Measurements from ENCODE around the gene PAGE4.

PAGE4 gene

DNA sequence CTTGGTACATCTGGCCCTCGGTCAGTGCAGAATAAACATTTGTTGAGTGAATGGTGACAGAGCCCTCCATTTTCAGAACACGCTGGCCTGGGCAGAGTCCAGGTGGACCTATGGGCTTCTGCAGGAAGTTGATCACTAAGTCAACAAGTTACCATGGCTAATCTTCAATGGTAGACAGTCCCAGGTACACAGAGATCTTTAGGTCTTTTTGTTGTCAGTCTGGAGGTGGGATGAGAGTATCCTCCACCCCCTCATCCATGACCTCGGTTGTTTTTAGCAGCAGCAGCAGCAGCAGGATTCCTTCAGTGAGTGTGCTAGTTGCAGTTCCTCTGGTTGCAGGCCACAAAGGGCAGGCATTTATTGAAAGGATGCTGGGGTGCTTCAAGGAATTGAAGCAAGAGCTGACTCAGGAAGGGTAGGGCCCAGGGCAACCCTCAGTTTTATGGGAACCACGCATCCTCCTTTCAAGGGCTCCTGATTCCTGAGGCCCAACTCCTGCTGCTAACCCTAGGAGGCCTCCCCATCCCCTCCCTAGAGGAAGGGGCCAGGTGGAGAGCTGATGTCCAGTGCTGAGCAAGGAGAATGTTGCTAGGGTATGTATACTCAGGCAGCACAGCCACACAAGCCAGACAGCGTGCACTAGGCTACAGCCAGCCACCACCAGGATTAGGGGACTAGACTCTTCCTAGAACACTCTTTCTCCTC is 48.4 kb downstream of the PAGE4 start:
- no peak for DNase-seq

DNA sequence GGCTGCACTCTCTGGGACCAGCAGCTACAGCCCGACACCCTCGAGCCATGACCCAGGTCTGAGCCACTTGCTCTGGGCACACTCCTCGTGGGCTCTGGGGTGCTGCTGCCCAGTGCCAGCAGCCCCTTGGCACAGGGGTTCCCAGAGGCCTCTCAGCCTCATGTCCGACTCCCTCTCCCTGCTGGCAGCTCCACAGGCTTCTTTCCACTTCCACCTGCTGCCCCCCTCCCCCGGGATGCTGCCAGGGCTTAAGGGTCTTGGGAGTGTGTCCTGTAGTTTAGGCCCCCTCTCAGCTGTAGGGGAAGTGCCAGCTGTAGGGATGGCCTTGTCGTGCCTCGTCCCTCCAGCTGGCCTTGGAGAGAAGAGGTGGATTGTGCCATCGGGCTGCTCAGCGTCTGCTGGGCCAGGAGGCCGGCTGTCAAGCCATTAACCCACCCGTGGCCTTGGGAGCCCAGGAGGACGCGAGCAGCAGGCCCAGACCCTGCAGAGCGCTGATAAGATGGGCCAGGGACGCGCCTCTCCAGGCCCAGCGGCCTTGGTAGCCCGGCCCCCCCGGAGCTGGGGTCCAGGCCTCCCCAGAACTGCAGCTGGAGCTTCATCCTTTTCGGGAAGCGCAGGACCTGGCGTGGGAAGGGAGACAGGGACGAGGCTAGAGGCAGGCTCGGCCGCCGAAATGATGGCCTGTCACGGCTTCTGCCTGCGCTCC is 49.2 kb downstream of the PAGE4 start:
- DNase-seq, result no peak

DNA sequence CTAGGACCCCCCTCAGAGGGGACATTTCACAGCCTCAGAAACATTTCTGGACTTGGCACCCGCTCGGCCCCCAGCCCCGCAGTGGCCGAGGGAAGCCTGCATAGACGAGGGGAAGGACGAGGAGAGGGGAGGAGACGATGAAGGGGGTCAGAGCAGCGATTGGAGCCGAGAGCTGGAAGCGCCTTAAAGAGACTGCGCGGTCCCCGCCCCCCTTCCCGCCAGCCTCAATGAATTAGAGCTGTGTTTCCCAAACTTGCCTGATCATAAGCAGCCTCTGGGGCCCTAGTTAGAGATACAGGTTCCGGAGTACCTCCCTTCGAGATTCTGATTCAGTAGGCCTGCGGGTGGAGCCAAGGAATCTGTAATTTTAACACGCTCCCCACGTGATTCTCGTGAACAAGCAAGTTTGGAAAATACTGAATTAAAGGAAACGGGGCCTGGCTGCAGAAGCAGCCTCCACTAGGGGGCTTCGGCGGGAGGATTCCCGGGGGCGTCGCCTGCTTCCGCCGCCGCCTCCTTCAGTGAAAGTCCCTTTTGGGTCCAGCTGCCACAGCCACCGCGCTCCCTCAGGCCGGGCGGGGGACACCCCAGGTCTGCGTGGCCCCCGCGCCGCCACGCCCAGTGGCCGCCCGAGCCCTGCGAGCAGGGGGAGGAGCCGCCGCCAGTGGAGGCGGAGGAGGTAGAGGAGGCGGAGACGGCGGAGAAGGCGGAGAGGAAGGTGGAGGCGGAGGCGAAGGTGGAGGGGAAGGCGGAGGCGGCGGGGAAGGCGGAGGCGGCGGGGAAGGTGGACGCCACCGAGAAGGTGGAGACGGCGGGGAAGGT is 49.9 kb downstream of the PAGE4 start, which contains the start of gene USP27X:
Gene USP27X (plus strand): TSS at position 651 of the 822 bp plus-strand sequence. CDS start 824 bp downstream, outside the sequence.
- DNase-seq, result peak; percentile 91

DNA sequence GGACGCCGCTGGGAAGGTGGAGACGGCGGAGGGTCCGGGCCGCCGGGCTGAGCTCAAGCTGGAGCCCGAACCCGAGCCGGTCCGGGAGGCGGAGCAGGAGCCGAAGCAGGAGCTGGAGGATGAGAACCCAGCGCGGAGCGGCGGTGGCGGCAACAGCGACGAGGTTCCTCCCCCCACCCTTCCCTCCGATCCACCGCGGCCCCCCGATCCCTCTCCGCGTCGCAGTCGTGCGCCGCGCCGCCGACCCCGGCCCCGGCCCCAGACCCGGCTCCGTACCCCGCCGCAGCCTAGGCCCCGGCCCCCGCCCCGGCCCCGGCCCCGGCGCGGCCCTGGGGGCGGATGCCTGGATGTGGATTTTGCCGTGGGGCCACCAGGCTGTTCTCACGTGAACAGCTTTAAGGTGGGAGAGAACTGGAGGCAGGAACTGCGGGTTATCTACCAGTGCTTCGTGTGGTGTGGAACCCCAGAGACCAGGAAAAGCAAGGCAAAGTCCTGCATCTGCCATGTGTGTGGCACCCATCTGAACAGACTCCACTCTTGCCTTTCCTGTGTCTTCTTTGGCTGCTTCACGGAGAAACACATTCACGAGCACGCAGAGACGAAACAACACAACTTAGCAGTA is 50.7 kb downstream of the PAGE4 start:
- DNase-seq, result peak; percentile 39

DNA sequence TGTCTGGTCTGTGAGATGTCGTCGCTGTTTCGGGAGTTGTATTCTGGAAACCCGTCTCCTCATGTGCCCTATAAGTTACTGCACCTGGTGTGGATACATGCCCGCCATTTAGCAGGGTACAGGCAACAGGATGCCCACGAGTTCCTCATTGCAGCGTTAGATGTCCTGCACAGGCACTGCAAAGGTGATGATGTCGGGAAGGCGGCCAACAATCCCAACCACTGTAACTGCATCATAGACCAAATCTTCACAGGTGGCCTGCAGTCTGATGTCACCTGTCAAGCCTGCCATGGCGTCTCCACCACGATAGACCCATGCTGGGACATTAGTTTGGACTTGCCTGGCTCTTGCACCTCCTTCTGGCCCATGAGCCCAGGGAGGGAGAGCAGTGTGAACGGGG is 51.6 kb downstream of the PAGE4 start:
- DNase-seq, result no peak

Measured in eye (tissue), 1 donor.